Astrocyte (in vitro differentiated cells and primary cell): ENCODE data around the gene F12.

Source experiments
- CTCF ChIP-seq: IDR thresholded peaks from 2 replicates; pipeline ENCODE4 v1.5.1; 2011; ENCODE audit warnings: low read depth, mild to moderate bottlenecking, inconsistent platforms, low read length, moderate library complexity; ENCODE audit not compliant: insufficient read depth
- EZH2 ChIP-seq: IDR thresholded peaks from 2 replicates; pipeline ENCODE4 v1.6.1; 2012; ENCODE audit warnings: mild to moderate bottlenecking, low read length, inconsistent platforms; ENCODE audit not compliant: insufficient read depth

- TF ChIP-seq EZH2 (no peak), CTCF (no peak)
These were observed 16.1 kb downstream of the F12 start for GRCh38 chr5:177393206-177393765.
